Activated CD4-positive, alpha-beta T cell treated with anti-CD3 and anti-CD28 coated beads, Interleukin-2, amount 50 U/mL, for 48 hours (primary cell): ENCODE data around the gene MRPL24.

Source experiments
- DNase-seq, 2 experiments: peaks; one replicate each; pipeline ENCODE4 v3.0.0-alpha.2; 2020

MRPL24 gene

DNA sequence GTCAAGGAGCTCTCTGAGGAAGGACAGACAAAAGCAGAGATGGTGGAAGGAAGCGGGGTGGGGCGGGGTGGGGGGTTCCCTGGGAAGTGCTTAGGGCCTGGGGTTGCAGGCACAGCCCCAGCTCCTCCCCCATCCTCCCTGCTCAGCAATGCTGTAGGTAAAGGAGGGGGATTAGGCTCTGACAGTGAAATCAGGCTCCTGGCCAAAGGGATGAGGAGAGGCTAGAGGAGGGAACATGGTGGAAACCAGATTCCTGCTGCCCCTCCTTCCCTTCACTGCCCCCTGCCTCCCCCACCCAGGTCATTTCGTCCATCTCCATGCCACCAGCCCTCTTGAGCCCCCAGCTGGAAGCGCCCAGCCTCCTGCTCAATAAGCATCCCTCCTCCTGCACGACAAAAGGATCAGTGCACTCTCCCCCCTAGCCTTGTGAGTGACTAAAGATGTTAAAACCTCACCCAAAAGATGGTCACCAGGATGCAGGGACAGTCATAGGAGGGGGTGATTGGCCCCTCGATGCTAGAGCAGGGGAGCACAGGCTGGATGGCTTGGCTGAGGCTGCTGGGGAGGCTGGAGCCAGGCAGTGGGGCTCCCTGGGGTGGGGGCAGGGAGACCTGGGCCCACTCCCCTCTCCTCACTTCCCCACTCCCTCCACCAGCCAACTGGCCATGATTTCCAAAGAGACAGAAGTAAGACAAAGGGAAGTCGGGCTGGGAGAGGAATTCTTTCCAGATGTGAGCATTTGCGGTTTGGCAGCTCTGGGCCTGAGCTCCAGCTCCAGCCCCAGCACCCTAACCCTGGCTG lies 33.3 kb downstream of the MRPL24 start:
- DNase-seq = no peak

DNA sequence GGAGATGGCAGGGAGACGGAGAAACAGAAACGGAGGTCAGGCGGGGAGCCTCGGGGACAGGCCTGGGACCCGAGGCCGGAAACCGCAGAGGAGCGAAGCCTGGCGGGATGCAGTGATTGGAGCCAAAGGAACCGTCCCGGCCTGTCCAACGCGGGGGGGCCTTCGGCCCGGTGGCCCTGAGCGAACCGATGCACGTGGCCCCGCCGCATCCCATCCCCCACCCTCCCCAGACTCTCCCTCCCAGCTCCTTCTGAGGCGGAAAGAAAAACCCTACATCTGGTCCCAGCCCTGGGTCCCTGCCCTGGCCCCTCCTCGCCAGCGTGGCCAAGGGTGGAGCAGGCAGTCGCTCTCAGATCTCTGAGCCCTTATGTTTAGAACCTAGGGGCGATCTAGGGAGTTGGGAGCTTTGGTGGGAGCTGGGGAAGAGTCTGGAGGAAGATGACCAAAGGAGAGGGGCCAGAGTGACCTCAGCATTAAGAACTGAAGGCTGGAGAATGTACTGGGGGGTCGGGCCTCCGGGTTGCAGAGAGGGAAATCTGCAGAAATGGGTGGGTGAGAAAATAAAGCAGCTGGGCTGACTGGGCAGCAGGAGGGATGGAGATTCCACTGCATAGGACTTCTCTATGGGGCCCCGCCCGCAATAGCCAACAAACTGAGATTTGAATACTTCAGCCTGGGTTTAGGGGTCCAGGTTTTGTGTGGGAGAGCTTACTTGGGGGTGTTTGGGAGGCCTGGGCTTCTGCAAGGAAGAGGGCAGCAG lies 34.1 kb downstream of the MRPL24 start:
- DNase-seq = peak in 1 of 2 experiments; percentile 22

DNA sequence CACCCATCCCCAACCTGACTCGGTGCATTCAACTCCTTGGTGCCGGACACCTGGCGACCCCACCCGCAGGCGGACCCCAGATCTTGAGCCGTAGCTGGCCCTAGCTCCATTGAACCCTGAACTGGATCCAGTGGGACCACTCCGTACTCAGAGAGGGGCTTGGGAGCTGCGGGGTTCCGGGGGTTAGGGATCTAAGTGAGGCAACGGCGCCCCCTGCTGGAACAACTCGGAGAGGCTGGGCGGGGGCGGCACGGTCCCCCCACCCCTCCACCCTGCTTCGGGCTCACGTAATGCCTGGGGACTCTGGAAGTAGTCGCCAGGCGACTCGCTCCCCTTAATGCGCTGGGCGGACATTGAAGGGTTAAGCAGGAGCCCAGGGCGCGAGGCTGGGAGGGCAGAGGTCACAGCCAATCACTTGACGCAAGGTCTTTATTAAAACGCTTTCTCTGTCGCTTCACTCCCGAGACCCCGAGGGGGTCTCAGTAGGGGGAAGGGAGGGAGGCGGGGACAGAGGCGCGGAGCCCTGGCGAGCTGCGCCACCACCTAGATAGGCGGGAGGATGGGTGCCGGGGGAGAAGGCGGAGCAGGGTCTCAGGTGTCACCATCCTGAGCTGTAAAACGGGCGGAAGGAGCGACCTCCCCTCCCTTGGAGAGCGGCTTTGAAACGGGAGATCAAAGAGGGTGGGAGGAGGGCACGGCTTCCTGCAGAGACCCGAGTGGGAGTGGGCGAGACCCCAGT lies 34.8 kb downstream of the MRPL24 start:
- DNase-seq = peak; percentile 81 to 82

DNA sequence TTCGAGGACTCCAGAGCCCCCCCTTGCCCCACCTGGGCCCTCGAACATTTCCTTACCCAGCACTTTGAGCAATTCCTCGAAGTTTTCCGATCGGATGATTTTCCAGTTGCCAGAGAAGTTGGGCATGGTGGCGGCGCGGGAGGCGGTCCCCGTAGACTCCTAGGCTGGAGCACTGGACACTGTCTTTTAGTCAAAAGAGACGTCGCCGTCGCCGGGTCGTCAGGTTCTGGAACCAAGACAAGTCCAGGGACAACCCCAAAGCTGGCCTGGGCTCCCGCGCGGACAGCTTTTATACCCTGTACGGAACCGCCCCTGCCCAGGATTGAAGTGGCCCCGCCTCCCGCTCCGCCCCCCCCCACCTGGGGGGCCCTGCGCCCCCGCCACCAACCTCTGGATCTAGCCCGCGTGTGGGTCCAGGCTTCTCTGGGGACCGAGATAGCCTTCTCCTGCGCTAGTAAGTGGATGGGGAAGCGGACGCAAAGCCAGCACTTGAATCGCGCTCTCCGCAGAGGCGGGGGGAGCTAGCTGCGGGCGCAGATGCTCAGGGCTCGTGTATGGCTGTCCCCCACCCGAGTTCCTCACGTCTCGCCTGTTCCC lies 35.5 kb downstream of the MRPL24 start, which contains the start of gene CRABP2:
Gene CRABP2 (minus strand): TSS at position 263 of the 597 bp plus-strand sequence. CDS start 137 bp downstream, at position 126.
- peak; percentile 37 to 45 for DNase-seq

DNA sequence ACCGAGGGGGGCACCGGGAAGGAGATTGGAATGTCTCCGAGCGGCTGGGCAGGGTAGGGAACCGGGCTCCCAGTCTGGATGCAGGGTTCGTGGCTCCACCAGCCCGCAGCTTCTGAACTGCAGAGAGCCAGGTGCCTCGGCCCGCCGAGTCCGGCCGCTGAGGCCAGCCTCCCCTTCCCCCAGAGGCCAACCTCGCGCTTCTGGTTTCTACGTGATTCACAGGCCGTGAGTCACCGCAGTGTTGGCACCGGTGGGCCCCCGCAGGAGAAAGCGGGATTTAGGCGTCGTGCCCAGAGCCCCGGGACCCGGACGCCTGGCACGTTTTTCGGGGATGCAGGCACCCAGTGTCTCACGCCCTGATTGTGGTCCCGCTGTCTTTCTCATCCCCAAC lies 36.0 kb downstream of the MRPL24 start:
- peak; percentile 53 to 68 for DNase-seq

DNA sequence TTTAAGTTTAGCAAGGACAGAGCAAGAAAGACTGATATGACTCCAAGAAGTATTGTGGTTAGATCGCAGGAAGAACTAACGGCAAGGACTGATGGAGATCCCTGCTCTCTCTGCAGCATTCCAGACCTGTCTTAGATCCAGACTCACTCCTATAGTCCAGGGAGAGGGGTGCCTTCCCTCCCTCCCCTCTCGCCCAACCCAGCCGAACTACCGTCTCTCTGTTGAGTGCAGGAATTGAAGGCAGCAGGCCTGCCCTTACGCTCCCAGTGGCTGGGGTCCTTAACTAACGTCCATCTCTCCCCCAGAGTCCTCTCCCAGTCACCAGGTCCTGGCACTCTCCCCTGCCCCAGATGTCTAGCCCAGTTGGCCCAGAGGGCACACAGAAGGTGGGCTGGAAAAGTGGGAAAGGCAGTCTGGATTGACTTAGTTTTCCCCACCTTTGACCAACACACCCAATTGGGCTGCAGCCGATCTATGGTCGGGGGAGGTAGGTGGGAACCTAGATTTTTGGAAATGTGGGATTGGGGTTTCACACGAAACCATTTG lies 36.6 kb downstream of the MRPL24 start:
- no peak for DNase-seq

DNA sequence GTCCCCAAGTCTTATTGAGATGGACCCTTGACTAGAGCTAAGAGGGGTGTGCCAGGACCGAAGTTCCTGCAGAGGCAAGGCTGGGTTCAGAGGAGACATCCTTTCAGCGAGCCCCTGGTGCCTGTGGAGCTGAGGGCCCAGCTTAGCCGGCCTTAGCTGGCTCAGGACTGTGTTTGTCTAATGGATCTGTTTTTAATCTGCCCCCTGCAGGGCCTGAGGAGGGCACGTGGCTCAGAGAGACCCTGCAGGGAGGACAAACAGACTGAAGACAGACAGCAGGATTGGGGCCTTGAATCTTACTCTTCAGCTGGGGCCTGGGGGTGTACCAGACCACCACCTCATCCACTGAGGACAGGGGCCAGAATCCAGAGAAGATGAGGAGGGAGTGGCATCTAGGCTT lies 37.1 kb downstream of the MRPL24 start:
- no peak for DNase-seq

DNA sequence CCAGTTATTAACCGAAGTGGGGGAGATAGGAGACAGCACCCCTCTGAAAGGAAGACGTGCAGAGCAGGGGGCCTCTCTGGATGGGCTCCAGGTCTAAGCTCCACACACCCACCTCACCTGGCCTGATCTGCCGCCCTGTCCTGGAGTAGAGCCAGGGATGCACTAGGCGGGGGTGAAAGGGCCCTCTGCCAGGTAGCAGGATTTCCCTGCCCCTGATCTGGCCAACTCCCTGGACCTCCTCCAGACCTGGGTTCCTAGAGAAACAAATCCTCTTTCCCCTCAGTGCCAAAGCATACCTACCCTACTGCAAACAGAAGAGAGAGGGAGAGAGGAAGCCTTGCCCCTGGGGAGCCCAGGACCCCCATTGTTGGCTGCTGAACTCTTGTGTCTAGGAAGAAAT lies 37.6 kb downstream of the MRPL24 start:
- DNase-seq = no peak

DNA sequence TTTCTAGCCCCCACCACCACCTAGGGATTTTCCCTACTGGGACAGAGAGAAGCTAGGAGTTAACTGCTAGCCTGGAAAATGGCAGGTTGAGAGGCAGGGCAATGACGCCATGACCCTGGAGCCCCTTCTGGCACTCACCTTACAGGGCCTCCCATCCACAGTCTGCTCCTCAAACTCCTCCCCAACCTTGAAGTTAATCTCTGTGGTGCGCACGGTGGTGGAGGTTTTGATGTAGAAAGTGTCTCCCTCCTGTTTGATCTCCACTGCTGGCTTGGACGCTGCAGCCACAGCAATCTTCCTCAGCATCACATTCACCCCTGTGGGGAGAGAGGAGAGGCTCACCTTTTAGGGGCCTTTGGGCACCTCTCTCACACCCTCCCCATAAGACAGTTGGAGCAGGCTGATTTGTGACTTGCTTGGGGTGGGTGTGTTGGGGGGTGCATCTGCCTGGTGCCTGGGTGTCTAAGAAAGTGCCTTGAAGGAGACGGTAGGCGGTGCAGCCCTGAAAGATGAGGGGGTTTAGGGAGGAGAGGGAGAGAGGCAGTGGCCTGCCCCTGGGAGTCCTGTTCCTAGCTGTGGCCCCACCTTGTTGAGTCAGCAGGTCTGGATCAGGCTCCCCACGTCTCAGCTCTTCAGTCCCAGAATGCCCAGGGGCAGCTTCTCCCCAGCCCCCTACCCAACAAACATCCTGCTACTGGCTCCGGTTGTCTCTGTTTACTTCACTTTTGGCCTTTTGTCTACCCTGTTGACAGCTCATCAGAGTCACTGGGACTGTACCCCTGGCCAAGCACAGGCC lies 40.0 kb downstream of the MRPL24 start:
- no peak for DNase-seq

DNA sequence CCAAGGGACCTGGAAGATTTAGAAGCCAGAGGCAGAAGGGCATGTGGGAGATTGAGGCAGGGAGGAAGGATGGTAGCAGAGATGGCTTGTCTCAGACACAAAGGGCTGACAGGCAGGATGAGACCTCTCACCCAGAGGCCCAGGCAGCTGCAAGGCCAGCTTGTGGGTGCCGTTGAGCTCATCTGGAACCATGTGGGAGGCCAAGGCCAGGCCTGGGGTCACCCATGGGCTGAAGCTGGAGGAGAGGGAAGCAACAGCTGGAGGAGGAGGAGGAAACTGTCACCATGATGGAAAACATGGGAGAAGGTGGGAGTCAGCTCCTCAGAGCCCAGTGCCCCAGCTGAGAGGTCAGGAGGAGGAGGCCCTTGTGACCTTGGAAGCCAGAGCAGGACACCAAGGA lies 41.9 kb downstream of the MRPL24 start:
- DNase-seq = no peak

DNA sequence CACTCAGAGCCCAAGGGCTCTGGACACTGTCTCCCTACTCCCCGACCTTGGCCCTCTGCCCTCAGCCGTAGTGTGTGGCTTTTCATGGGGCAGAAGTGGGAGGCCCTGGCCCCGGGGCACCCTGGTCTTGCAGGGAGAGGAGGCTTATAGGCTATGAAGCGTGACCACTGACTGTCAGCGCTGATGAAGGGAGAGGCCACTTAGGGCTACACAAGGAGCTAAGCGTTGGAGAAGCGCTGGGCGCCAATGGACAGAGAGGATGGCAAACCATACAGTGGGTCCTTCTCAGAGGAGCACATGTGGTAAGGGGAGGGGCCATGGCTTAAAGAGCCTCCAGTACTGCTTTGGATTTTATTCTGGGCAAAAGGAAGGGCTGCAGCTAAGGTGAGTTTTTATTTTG lies 43.4 kb downstream of the MRPL24 start:
- no peak for DNase-seq

DNA sequence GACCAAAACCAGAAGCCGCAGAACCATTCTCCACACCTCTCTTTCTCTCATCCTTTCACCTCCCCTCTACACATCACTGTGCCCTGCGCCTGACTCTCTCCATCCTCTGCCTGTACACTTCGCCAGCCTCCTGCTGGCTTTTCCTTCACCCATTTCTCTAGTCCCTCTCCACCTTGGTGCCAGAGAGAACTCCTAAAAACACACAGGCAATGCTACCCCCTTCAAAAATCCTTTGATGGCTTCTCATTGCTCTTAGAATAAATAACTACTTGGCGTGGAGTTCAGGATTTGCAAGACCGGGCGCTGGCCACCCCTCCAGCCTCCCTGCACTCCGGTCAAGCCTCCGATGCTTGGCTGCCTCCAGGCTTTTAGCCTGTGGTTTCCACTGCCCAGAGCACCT lies 44.1 kb downstream of the MRPL24 start:
- DNase-seq = no peak

DNA sequence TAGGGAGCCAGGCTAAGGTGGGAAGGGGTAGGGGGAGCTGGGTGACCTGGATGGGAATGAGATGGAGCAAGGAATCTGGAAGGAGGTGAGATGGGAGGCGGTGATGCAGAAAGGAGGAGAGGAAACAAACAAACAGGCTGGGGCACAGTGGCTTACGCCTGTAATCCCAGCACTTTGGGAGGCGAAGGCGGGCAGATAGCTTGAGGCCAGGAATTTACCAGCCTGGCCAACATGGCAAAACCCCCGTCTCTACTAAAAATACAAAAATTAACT lies 46.3 kb downstream of the MRPL24 start:
- DNase-seq = no peak

DNA sequence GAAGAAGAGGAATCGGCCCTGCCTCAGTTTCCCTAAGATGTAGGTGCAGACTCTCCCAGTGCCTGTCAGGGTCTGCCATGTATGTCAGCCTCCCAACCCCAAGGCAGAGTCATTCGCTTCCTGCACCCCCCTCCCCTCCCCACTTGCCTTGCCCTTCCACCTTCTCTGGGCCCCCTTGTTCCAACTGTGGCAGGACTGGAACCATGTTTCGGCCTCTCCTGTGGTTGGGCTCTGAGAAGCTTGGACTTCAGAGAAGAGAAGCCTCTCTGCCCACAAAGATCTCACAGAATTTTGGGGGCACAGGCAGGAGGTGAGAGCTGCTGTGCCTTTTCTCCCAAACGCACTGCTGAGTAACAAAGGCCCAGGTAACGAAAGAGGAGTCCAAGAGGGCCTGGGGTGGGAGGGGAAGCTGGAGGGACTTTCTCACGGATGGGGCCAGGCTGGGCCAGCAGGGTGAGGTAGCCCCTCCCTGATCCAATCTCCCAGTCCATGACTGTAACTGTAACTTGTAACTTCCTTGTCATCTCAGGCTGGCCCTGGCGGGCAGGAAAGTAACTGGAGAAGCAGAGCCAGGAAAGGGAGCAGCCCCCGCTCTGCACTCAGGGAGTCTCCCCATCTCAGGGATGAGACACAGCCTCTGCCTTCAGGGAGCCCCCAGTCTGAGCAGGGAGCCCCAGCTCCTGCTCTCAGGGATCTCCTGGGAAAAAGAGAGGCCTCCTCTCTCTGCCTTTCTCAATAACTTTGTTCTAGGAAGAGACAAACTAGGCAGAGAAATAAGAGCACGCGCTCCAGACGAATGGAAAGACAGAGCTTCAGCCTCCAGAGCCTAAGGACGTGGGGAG lies 46.8 kb downstream of the MRPL24 start:
- DNase-seq = no peak

DNA sequence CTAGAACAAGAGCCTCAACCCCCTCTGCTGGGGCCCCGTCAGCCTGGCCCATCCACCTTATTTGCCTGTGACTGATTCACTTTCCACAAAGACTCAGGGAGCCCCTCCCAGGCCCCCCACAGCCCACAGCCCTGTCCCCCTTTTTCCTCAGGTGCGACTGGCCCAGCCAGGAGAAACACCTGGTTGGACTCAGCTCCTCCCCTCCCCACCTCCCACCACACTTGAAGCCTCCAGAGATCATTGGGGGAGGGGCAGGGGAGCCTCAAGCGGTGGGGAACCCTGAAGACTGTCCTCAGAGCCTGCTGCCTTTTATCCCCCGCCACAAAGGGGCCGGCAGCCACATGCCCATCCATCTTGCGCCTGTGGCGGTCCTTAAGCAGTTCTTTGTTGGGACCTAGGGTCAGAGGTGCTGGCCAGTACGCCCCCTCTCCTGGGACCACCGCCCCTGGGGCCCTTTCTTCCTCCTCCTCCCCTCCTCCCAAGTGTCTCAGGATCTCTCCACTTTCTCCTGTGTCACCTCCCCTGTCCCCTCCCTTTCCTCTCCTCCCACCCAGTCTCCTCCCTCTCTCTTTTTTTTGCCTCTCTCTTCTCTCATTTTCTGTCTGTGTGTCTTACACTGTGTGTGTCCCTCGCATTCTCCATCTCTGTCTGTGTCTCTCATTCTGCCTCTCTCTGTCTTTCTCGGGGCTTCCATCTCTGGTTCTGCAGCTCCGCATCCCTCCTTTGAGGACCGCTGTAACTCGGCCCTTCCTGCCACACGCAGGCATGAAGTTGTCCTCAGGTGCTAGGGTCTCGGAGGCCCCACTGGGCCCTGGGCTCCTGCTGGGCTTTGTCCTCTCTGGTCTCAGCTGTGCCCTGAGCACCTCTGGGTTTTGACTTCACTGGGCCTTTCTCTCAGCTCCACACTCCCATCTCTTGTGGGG lies 47.7 kb downstream of the MRPL24 start:
- no peak for DNase-seq

DNA sequence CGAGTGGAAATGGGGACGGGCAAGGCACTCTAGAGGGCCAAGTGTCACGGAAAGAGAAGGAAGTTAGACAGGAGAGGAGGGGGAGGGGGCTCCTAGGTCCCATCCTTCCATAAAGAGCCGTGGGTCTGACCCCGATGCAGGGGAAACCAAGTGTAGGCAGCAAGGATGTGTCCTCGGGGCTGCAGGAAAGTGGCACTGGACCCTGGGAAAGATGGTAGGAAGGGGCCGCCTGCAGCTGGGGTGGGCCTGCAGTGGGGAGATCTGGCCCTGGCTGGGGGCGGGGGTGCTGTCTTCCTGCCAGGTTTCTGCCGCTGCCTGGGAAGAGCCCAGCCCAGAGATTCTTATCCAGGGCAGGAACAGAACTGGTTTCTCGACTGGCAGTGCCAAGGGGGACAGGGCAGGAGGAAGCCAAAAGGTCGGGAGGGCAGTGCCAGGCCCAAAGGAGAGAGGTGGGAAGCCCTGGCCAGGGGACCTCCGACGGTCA lies 48.4 kb downstream of the MRPL24 start:
- DNase-seq = no peak

DNA sequence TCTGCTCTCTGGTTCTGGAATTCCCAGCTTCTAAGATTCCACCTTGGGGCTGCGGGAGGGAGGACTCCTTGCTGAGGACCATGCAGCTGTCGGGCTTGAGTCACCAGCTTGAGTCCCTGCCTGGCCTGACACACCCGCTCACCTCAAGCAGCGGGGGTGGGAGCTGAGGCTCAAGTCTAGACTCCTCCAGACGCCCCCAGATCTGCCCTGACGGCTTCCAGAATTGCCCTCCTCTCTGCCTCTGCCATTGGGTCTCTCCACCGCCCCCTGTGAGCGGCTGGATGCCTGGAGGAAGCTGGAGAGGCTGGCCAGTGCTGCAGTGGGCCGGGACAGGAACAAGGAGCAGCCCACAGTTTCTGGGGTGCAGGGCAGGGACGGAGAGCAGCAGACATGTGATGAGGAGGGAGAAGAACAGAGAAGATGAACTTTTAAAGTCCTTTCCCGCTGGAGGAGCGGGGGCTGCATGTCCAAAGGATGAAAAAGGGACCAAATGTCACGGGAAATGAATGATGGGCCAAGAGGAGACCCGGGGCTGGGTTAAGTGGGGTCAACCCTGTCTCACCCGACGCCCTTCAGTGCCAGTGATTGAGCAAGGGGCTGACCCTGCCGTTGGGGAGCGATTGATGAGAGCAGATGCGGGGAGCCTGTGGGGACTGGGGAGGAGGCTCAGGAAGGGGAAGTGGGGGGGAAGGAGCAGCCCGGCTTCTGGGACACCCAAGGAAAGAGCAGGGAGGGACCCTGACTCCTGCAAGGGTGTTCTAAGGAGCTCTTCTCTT lies 49.0 kb downstream of the MRPL24 start:
- no peak for DNase-seq

DNA sequence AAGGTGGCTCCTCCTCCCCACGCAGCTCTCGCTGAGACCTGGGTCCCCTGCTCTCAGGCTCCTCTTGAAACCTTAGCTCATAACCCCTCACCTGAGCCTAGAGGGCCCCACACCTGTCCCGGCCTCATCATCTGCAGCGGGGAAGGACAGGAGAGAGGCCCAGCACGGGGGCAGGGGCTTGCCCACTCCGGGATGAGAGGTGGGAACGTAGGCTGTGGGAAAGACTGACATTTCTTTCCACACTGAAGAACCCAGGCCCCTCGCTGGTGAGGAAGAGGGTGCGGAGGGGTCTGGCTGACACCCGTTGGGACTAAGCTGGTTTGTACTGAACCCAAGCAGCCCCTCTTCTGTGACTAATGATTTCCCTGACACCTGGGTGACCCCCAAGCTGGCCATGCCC lies 49.7 kb downstream of the MRPL24 start:
- DNase-seq = no peak

DNA sequence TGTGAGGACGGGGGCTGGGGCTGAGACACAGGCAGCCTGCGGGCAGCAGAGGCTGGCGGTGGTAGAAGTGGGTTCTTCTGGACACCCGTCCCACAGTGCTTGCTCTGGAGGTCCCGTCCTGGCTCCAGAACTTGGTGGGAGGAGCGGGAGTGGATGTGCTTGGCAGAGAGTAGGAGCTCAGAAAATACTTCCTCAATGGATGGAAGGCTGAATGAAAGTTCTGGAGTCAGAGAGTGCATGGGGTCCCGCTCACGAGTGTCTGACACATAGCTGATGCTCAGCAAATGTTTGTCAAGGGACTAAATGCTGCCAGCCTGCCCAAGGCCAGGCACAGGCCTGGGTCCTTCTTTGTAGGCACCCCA lies 50.2 kb downstream of the MRPL24 start:
- no peak for DNase-seq
